WTC11 (cell line): ENCODE measurements around the gene POC1A.
"Not testable (repeated sequence)": the region's sequence is repeated elsewhere in the genome, so short reads cannot be mapped to it uniquely, and the experiment has no call there.

Experiments
- AFF4 ChIP-seq: sonication (generic); formaldehyde crosslinking; IDR thresholded peaks from 2 replicates; pipeline ENCODE4 v1.8.1; 2023; ENCODE audit warnings: mild to moderate bottlenecking, missing genetic modification reagents, borderline replicate concordance
- ATF2 ChIP-seq: sonication (generic); formaldehyde crosslinking; IDR thresholded peaks from 2 replicates; pipeline ENCODE4 v1.8.1; 2022; ENCODE audit warnings: low read depth, missing genetic modification reagents, borderline replicate concordance
- CREB1 ChIP-seq: sonication (generic); formaldehyde crosslinking; IDR thresholded peaks from 2 replicates; pipeline ENCODE4 v1.8.0; 2023; ENCODE audit warnings: mild to moderate bottlenecking, missing genetic modification reagents
- CTCF ChIP-seq: fragments of 200-600 bp; IDR thresholded peaks from 2 replicates; pipeline ENCODE4 v1.8.0; 2022; ENCODE audit warnings: antibody characterized with exemption
- GTF2I ChIP-seq: fragments of 250-450 bp; sonication (Bioruptor Pico); conservative IDR thresholded peaks from 2 replicates; pipeline ENCODE4 v1.4.0; 2021; ENCODE audit warnings: mild to moderate bottlenecking
- IRF1 ChIP-seq: sonication (generic); formaldehyde crosslinking; IDR thresholded peaks from 2 replicates; pipeline ENCODE4 v1.8.0; 2023; ENCODE audit warnings: missing genetic modification reagents
- NFE2L1 ChIP-seq: sonication (generic); formaldehyde crosslinking; IDR thresholded peaks from 2 replicates; pipeline ENCODE4 v1.8.1; 2023; ENCODE audit warnings: missing genetic modification reagents
- RORB ChIP-seq: fragments of 250-450 bp; sonication (Bioruptor Pico); IDR thresholded peaks from 2 replicates; pipeline ENCODE4 v1.9.0; 2021; ENCODE audit warnings: mild to moderate bottlenecking
- SMAD3 ChIP-seq: sonication (generic); formaldehyde crosslinking; IDR thresholded peaks from 2 replicates; pipeline ENCODE4 v1.8.0; 2022; ENCODE audit warnings: missing genetic modification reagents, mild to moderate bottlenecking, borderline replicate concordance
- SP1 ChIP-seq: sonication (generic); formaldehyde crosslinking; conservative IDR thresholded peaks from 2 replicates; pipeline ENCODE4 v1.8.1; 2022; ENCODE audit warnings: missing genetic modification reagents
- USF1 ChIP-seq: sonication (generic); formaldehyde crosslinking; IDR thresholded peaks from 2 replicates; pipeline ENCODE4 v1.8.0; 2022; ENCODE audit warnings: mild to moderate bottlenecking, missing genetic modification reagents

GRCh38 chr3:52033748-52034147 is 120.5 kb downstream of the POC1A start:
- TF ChIP-seq CTCF; AFF4 (CRISPR knock-in tag); RORB; SMAD3; USF1 (CRISPR knock-in tag); GTF2I (CRISPR knock-in tag); CREB1 (CRISPR knock-in tag); NFE2L1; SP1 (CRISPR knock-in tag); ATF2 (CRISPR knock-in tag); IRF1 (CRISPR knock-in tag): not testable (repeated sequence)
